GM19099 (cell line): Measurements from ENCODE around the gene SGCD.
A peak's percentile ranks its signal among the peaks of the same experiment; 100 is the strongest.

Source experiments
- POLR2A ChIP-seq: IDR thresholded peaks from 3 replicates; pipeline ENCODE4 v1.6.1; 2011; ENCODE audit warnings: low read depth; ENCODE audit not compliant: insufficient read length; ENCODE audit errors: extremely low read depth

Gene SGCD

GRCh38 chr5:156339139-156339841 lies 12.3 kb downstream of the SGCD start:
- no peak for TF ChIP-seq POLR2A

DNA sequence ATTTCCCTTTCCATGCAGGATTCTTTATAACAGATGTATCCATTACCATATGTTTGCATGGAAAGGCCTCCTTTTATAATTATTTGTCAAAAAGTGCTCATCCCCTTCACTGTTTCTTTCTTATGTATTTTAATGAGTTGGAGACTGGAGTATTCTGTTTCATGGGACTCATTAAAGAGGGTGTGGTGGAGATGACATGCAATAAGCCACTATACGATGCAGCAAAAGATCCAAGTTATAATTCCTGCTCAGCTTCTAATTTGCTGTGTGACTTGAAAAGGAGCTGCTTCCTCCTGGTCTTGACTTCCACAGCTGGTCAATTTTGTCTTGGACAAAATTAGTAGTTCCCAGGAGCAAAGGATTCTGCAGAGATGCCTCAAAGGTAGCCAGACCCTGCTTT lies 13.9 kb downstream of the SGCD start:
- TF ChIP-seq POLR2A: no peak

DNA sequence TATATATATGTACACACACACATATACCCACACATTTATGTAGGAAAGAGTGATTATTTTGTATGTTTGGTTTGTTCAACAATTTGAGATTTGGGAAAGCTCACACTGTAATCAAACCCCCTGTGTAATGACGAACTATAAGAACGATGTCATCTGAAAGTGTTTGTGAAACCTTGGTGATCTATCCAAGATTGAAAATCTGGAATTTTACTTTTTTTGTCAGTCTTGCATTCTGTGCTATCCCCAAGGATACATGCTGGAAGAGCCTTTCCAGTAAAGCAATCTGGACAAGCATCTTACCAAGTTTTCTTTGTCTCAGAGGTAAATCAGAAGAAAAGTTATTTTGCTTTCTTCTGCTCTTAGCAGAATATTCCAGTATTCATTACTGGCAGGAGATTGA lies 23.3 kb downstream of the SGCD start:
- no peak for TF ChIP-seq POLR2A

GRCh38 chr5:156351423-156351822 lies 24.5 kb downstream of the SGCD start:
- no peak for TF ChIP-seq POLR2A

- TF ChIP-seq POLR2A: no peak
Measured at GRCh38 chr5:156354571-156354970, 27.6 kb downstream of the SGCD start.

DNA sequence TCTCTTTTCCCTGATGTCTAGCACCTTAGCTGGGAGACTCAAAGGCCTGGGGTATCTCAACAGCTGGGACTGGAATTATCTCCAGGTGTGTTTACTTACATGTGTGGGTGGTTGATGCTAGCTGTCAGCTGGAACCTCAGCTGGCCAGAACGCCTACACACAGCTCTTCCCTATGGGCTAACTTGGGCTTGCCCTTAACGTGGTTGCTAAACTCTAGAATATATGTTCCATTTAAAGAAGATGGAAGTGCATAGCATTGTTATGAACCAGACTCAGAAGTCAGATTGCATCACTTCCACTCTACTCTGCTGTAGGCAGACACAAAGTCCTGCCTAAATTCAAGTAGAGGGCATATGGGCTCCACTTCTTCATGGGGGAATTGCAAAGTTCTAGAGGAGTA lies 29.3 kb downstream of the SGCD start:
- no peak for TF ChIP-seq POLR2A

DNA sequence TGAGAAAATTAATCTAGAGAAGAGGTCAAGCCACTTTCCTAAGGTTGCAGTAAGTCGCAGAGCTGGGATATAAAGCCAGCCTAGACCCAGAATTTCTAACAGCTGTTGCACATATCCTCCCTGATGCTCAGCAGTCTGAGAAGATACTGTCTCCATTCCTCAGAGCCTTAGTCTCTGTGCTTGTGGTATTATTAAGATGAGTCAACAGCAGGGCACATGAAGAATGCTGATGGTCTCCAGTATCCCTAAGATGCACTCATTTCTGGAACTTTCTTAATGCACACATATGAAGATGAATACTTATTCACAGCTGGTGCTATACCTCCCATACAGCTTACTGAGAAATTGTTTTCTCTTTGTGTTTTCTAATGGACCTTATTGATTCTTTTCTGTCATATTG lies 32.5 kb downstream of the SGCD start:
- TF ChIP-seq POLR2A: no peak

GRCh38 chr5:156361436-156362109 lies 34.6 kb downstream of the SGCD start:
- no peak for TF ChIP-seq POLR2A

- TF ChIP-seq POLR2A: no peak
Measured at GRCh38 chr5:156363861-156364260, 36.9 kb downstream of the SGCD start.

GRCh38 chr5:156366521-156366920 lies 39.6 kb downstream of the SGCD start:
- no peak for TF ChIP-seq POLR2A

DNA sequence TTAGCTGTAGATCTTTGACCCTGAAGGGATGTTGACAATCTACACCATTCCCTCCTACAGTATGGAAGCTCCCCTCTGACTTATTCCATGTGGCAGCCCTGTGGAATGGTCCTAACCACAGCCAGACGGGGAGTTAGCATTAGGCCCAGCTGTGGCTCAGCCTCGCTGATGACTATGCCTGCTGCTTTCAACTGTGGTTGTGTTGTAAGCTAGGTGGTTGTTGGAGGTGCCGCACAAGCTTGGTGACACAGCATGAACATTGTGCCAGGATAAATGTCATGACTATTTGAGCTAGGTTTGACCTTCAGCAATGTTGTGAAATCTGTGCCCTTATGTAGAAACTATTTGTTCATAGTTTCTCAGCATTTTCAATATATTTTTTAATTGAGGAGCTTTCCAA lies 40.6 kb downstream of the SGCD start:
- no peak for TF ChIP-seq POLR2A

GRCh38 chr5:156375895-156376495 lies 49.0 kb downstream of the SGCD start:
- peak; percentile 63 for TF ChIP-seq POLR2A

GRCh38 chr5:156376751-156377150 lies 49.8 kb downstream of the SGCD start:
- no peak for TF ChIP-seq POLR2A

DNA sequence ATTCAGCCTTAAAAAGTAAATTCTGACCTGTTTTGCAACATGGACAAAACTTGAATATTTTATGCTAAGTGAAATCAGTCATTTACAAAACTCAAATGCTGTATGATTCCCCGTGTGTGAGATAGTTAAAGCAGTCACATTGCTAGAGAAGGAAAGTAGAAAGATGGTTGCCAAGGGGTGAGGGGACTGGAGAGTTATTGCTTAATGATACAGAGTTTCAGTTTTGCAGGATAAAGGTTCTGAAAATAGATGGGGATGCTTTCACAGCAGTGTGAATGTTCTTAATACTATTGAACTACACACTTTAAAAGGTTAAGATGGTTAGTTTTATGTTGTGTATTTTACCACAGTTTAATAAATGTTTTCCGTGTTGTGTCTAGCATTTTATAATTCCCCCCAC lies 51.2 kb downstream of the SGCD start:
- no peak for TF ChIP-seq POLR2A

DNA sequence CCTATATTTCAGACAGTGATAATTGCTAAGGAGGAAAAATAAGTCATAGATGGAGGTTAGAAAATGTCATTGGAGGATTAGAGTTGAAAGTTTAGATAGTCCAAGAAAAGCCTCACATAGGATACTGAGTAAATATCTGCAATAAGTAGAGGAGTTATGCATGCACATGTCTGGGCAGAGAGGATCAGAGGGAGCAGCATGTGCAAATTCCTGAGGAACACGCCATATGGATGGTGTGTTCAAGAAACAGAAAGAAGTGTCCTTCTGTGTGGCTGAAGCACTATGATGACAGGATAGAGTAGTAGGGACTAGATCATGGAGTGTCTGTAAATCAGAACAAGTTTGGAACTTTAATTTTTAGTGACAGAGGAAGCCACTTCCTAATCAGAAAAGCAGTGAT lies 52.2 kb downstream of the SGCD start:
- no peak for TF ChIP-seq POLR2A

- no peak for TF ChIP-seq POLR2A
Measured at GRCh38 chr5:156380848-156381247, 53.9 kb downstream of the SGCD start.
